Heart left ventricle (tissue), 16 donors: ENCODE measurements around the gene CDRT4. TPM values are rescaled to one million over a fixed set of nuclear protein-coding genes. Genes with fewer than 3 reads are reported as not detected.
A peak's percentile ranks its signal among the peaks of the same experiment; 100 is the strongest.
"Not testable (repeated sequence)": the region's sequence is repeated elsewhere in the genome, so short reads cannot be mapped to it uniquely, and the experiment has no call there.

Experiments
- ATAC-seq, 4 donors: fragments of 200-7000 bp; cut with Tn5 transposase; one replicate each; pipeline ENCODE4 v1.9.1; 2020 to 2022; ENCODE audit warnings: moderate library complexity in 4 of 4, mild to moderate bottlenecking in 3 of 4, moderate number of reproducible peaks in 1 of 4
- DNase-seq, 5 donors: peaks; one replicate each; pipeline ENCODE4 v3.0.0-alpha.2; 2020
- H3K27ac ChIP-seq, 12 donors: fragments of 200-600 bp; sonication (generic) in 4 of 12; one replicate each; pipeline versions ENCODE4 v1.5.0 to v1.8.0; 2016 to 2022; ENCODE audit warnings: mild to moderate bottlenecking in 2 of 12
- H3K27me3 ChIP-seq, 9 donors: fragments of 200-600 bp; sonication (generic) in 2 of 9; one replicate each; pipeline versions ENCODE4 v1.5.1 to v1.8.0; 2016 to 2022; ENCODE audit warnings: mild to moderate bottlenecking in 3 of 9
- H3K36me3 ChIP-seq, 9 donors: fragments of 200-600 bp; sonication (generic) in 2 of 9; one replicate each; pipeline versions ENCODE4 v1.5.0 to v1.8.0; 2018 to 2022; ENCODE audit warnings: mild to moderate bottlenecking in 2 of 9
- H3K4me1 ChIP-seq, 12 donors: fragments of 200-600 bp; sonication (generic) in 4 of 12; one replicate each; pipeline versions ENCODE4 v1.5.0 to v1.8.0; 2016 to 2022; ENCODE audit warnings: mild to moderate bottlenecking in 3 of 12
- H3K4me3 ChIP-seq, 12 donors: fragments of 200-600 bp; sonication (generic) in 4 of 12; one replicate each; pipeline versions ENCODE4 v1.5.0 to v1.8.0; 2017 to 2022; ENCODE audit warnings: mild to moderate bottlenecking in 9 of 12, moderate library complexity in 4 of 12
- H3K9me3 ChIP-seq, 12 donors: fragments of 200-600 bp; sonication (generic) in 4 of 12; one replicate each; pipeline versions ENCODE4 v1.5.0 to v1.8.0; 2016 to 2022; ENCODE audit warnings: mild to moderate bottlenecking in 1 of 12
- POLR2A ChIP-seq, 2 donors: fragments of 450-650 bp; IDR thresholded peaks; one replicate each; pipeline ENCODE4 v1.6.1; 2017; ENCODE audit warnings: antibody characterized with exemption in 2 of 2, mild to moderate bottlenecking in 2 of 2, moderate library complexity in 2 of 2
- WGBS, 4 donors: extraction: QIAGEN DNeasy Blood & Tissue Kit in 2 of 4; methylation state at CpG; one replicate each; pipeline versions ENCODE4 v1.1.5 to v1.1.7; 2013 to 2018; 5-methylcytosine and 5-hydroxymethylcytosine counted together
- intact Hi-C, 10 donors: fragments of 100-400 bp; cut with DNase I; formaldehyde crosslinking; loops; one replicate each; pipeline versions ENCODE4 v1.11.1 to v1.14.2; 2022
- polyA plus RNA-seq, 2 donors: library from polyadenylated mRNA; stranded (reverse); fragments of 200-250 nt; gene quantifications; one replicate each; pipeline ENCODE4 v1.2.3, GENCODE V29; 2013
- total RNA-seq, 9 donors: library from RNA; depleted of rRNA in 2 of 9; stranded (reverse); fragments of >200 nt in 2 of 9; fragmentation: NEBNext Ultra II Directional in 3 of 9; extraction: Animal tissue kit (Norgen Biotek cat#: 25700) in 3 of 9; gene quantifications; one replicate each; pipeline versions ENCODE4 v1.1.0 to v1.2.4, GENCODE V29; 2016 to 2023
- TF ChIP-seq, protein P1 (sequence below), 12 donors: fragments of 200-600 bp; sonication (generic) in 4 of 12; IDR thresholded peaks; one replicate each; pipeline versions ENCODE4 v1.5.0 to v1.8.0; 2018 to 2022; ENCODE audit warnings: antibody characterized with exemption in 12 of 12, mild to moderate bottlenecking in 5 of 12
- donor health status: ischemic (EF 13 %, LVEDD 7.1; RV severe dilation, severe dysfunction).
- donor health status: healthy with polysubstance abuse.
- donor health status: DM: no; HTN: yes; CAD: no.
- donor health status: DM: no; HTN: no; CAD: no.
- donor health status: ischemic (EF 25% LVEDD 6.9; RV normal size, moderate dysfunction).
- donor health status: ischemic (EF 25% LVEDD 5.7; RV mildly dilated, moderate dysfunction).
- donor health status: healthy.
- donor health status: DM: yes; HTN: yes; CAD: no.
- donor health status: ischemic (EF 35%, LVEDD 5.7; RV mildly dilated, moderate dysfunction).
- donor health status: nonischemic (EF 11% LVEDD 7.7; RV severe dilation, severe dysfunction).
- donor health status: DM: yes; HTN: yes; CAD: no.
- donor health status: PGD.
- donor health status: ischemic (EF 29% LVEDD 5.4; RV normal size, mild dysfunction).
- donor health status: nonischemic (EF 23%, LVEDD 6.1; RV moderate dilation, normal function).

Gene CDRT4
- total and polyA plus RNA-seq, 11 donors, result 0.12 to 4.7 (median 0.96) TPM; not detected in 2

DNA sequence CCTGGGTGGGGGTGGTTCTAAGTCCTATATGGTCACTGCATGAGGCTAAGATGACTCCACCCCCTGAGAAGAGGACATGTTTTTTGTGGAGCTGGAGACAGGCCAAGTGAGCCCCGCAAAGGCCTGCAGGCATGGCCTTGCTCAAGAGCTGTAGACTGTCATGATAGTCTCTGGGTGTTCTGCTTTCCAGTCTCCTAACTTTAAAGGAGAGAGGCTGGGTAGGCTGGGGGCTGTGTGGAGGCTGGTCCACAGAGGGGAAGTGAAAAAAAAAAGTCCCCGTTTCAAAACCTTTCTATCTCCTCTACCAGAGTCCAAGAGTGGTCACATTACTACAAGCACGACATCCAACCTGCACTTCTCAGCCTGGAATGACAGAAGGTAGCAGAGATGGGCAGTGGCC, 27.1 kb downstream of the CDRT4 start:
- Histone ChIP-seq H3K4me1 (peaks cover 7 to 43% (median 21%) of the 10 kb centered on the region in 12 donors), H3K4me3 (no peak overlapping the region), H3K27ac (no peak overlapping the region), H3K9me3 (no peaks in the 10 kb centered on the region), H3K27me3 (no peaks in the 10 kb centered on the region), H3K36me3 (no peaks in the 10 kb centered on the region)
- TF ChIP-seq POLR2A (IDR thresholded peaks at IDR 0.05), result no peak
- TF ChIP-seq, protein P1, sequence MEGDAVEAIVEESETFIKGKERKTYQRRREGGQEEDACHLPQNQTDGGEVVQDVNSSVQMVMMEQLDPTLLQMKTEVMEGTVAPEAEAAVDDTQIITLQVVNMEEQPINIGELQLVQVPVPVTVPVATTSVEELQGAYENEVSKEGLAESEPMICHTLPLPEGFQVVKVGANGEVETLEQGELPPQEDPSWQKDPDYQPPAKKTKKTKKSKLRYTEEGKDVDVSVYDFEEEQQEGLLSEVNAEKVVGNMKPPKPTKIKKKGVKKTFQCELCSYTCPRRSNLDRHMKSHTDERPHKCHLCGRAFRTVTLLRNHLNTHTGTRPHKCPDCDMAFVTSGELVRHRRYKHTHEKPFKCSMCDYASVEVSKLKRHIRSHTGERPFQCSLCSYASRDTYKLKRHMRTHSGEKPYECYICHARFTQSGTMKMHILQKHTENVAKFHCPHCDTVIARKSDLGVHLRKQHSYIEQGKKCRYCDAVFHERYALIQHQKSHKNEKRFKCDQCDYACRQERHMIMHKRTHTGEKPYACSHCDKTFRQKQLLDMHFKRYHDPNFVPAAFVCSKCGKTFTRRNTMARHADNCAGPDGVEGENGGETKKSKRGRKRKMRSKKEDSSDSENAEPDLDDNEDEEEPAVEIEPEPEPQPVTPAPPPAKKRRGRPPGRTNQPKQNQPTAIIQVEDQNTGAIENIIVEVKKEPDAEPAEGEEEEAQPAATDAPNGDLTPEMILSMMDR (IDR thresholded peaks at IDR 0.05), result no peak
- 56 to 67% (median 62%) methylated on average over 3 of the region's 3 CpGs for WGBS, 4 donors
- DNase-seq (no peak), ATAC-seq (peak in 1 of 4 donors; percentile 19)
- intact Hi-C loops, result no loop called here

DNA sequence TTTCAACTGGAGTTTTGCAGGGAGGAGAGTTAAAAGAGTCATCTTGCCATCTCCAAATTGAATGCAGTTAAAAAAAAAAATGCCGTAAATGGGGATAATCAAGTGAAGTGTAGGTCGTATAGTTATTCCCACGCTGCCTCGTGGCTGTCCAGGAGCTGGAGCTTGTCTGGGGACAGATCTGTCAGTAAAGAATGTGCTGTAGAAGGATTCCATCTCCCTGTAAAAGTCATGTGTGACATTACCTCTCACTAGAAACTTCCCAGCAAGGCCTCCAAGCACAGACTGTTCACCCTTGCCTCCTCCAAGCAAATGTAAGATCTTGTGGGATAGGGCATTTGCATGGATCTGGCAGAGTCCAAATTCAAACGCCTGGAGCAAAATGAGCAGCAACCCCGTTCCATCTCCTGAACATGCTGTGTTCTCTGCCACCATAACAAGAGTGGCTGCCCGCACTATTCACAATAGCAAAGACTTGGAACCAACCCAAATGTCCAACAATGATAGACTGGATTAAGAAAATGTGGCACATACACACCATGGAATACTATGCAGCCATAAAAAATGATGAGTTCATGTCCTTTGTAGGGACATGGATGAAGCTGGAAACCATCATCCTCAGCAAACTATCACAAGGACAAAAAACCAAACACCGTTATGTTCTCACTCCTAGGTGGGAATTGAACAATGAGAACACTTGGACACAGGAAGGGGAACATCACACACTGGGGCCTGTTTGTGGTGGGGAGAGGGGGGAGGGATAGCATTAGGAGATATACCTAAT, 28.0 kb downstream of the CDRT4 start:
- intact Hi-C loops, result loop anchor here in 7 of 10 donors (5.0 to 10.0 kb wide), 4 partner anchors 55 to 177 kb away; partner anchors contain the start of gene PMP22 (in 1 of the 7)
- not testable (repeated sequence) for H3K4me3 ChIP-seq, H3K36me3 ChIP-seq, H3K9me3 ChIP-seq, H3K27me3 ChIP-seq
- peak; percentile 42 to 79 (median 68) for ATAC-seq
- DNase-seq, result peak in 1 of 5 donors; percentile 50
- peak overlapping the region in 10 of 12 donors; percentile 13 to 76 (median 56) for H3K27ac ChIP-seq
- H3K4me1 ChIP-seq, result peaks cover 7 to 43% (median 20%) of the 10 kb centered on the region in 12 donors
- 50 to 75% (median 65%) methylated on average over 8 of the region's 8 CpGs for WGBS, 4 donors

- no peaks in the 10 kb centered on the region for H3K27me3 ChIP-seq
- H3K9me3 ChIP-seq, result no peaks in the 10 kb centered on the region
- peak overlapping the region in 10 of 12 donors; percentile 5 to 64 (median 49) for H3K27ac ChIP-seq
- no peak for ATAC-seq
- 77 to 85% (median 78%) methylated on average over 6 of the region's 6 CpGs for WGBS, 4 donors
- no peaks in the 10 kb centered on the region for H3K36me3 ChIP-seq
- DNase-seq, result no peak
- no peak overlapping the region for H3K4me3 ChIP-seq
- TF ChIP-seq, protein P1 (IDR thresholded peaks at IDR 0.05), result no peak
- no peak for TF ChIP-seq POLR2A (IDR thresholded peaks at IDR 0.05)
- intact Hi-C loops, result loop anchor here in 7 of 10 donors (5.0 to 10.0 kb wide), 4 partner anchors 56 to 176 kb away; partner anchors contain the start of gene PMP22 (in 1 of the 7)
- H3K4me1 ChIP-seq, result peaks cover 7 to 51% (median 23%) of the 10 kb centered on the region in 12 donors
Measured at GRCh38 chr17:15438491-15439105, 28.8 kb downstream of the CDRT4 start.

DNA sequence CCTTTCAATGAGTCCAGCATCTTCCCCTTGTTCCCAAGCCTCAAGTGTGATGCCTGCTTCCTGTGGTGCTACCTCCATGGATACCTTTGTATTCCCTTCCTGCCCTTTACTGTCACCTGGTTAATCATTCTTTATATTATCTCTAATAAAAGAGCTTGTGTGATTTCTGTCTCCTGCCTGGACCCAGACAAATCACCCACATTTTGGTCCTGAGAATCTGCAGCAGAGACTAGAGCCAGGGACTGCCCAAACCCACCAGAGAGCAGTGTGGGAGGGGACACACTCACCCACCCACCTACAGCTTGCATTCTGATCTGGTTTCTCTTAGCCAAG, 30.2 kb downstream of the CDRT4 start:
- no peak for TF ChIP-seq POLR2A (IDR thresholded peaks at IDR 0.05)
- TF ChIP-seq, protein P1 (IDR thresholded peaks at IDR 0.05), result no peak
- H3K27ac ChIP-seq, result peak overlapping the region; percentile 11 to 85 (median 75)
- H3K27me3 ChIP-seq, result no peaks in the 10 kb centered on the region
- H3K36me3 ChIP-seq, result no peaks in the 10 kb centered on the region
- H3K4me3 ChIP-seq, result no peak overlapping the region
- DNase-seq (no peak), ATAC-seq (no peak)
- H3K9me3 ChIP-seq, result no peaks in the 10 kb centered on the region
- peaks cover 7 to 58% (median 23%) of the 10 kb centered on the region in 12 donors for H3K4me1 ChIP-seq
- intact Hi-C loops, result loop anchor here in 7 of 10 donors (5.0 to 10.0 kb wide), 4 partner anchors 58 to 175 kb away; partner anchors contain the start of gene PMP22 (in 1 of the 7)
